Upper lobe of left lung (tissue), 6 donors: ENCODE data around the gene KIAA1217. TPM values are rescaled to one million over a fixed set of nuclear protein-coding genes. Genes with fewer than 3 reads are reported as not detected.
"Not testable (repeated sequence)": the region's sequence is repeated elsewhere in the genome, so short reads cannot be mapped to it uniquely, and the experiment has no call there.

Source experiments
- ATAC-seq, 2 donors: fragments of 200-7000 bp; cut with Tn5 transposase; one replicate each; pipeline ENCODE4 v1.9.1; 2022; ENCODE audit warnings: mild to moderate bottlenecking in 2 of 2, moderate library complexity in 2 of 2; ENCODE audit not compliant: low FRiP score in 2 of 2
- DNase-seq, 2 donors: peaks; one replicate each; pipeline ENCODE4 v3.0.0-alpha.2; 2019 to 2020
- H3K27ac ChIP-seq, 4 donors: fragments of 200-600 bp; sonication (generic); one replicate each; pipeline ENCODE4 v1.5.1; 2016 to 2019
- H3K27me3 ChIP-seq, 4 donors: fragments of 200-600 bp; sonication (generic); one replicate each; pipeline ENCODE4 v1.5.1; 2017 to 2019
- H3K36me3 ChIP-seq, 4 donors: fragments of 200-600 bp; sonication (generic); one replicate each; pipeline ENCODE4 v1.5.1; 2016 to 2019
- H3K4me1 ChIP-seq, 4 donors: fragments of 200-600 bp; sonication (generic); one replicate each; pipeline ENCODE4 v1.5.1; 2018 to 2019
- H3K4me3 ChIP-seq, 4 donors: fragments of 200-600 bp; sonication (generic); one replicate each; pipeline ENCODE4 v1.5.1; 2017 to 2019; ENCODE audit warnings: mild to moderate bottlenecking in 2 of 4, moderate library complexity in 1 of 4
- H3K9me3 ChIP-seq, 4 donors: fragments of 200-600 bp; sonication (generic); one replicate each; pipeline ENCODE4 v1.5.1; 2018 to 2019
- EP300 ChIP-seq, 4 donors: sonication (generic); formaldehyde crosslinking; IDR thresholded peaks; one replicate each; pipeline ENCODE4 v1.5.1; 2017; ENCODE audit warnings: antibody characterized with exemption in 4 of 4, control low read depth in 2 of 4
- POLR2A ChIP-seq, 4 donors: fragments of 450-650 bp; IDR thresholded peaks; one replicate each; pipeline ENCODE4 v1.5.1; 2016 to 2017; ENCODE audit warnings: antibody characterized with exemption in 4 of 4, mild to moderate bottlenecking in 2 of 4
- POLR2AphosphoS5 ChIP-seq, 2 donors: sonication (generic); formaldehyde crosslinking; IDR thresholded peaks; one replicate each; pipeline ENCODE4 v1.5.1; 2017; ENCODE audit warnings: antibody characterized with exemption in 2 of 2
- WGBS, 2 donors: methylation state at CpG; one replicate each; pipeline ENCODE4 v1.1.5; 2017 to 2018; 5-methylcytosine and 5-hydroxymethylcytosine counted together
- total RNA-seq, 6 donors: library from RNA; depleted of rRNA in 4 of 6; stranded (reverse); fragments of >200 nt in 4 of 6; gene quantifications; one replicate each; pipeline versions ENCODE4 v1.1.0 to v1.2.1, GENCODE V29; 2016 to 2021
- TF ChIP-seq, protein P1 (sequence below), 6 experiments: fragments of 450-650 bp in 4 of 6; fragments of 200-600 bp in 2 of 6; sonication (generic) in 2 of 6; IDR thresholded peaks; one replicate each; pipeline ENCODE4 v1.5.1; 2016 to 2019; ENCODE audit warnings: antibody characterized with exemption in 6 of 6
- donor health status: DM: no; HTN: no; CAD: no; lungs with moderate emphysema.
- donor health status: DM: no; HTN: yes; CAD: no; lungs with severe emphysema.

The KIAA1217 gene
- total RNA-seq, 6 donors from 2014 or later = 18.4 to 109 (median 41.0) TPM

DNA sequence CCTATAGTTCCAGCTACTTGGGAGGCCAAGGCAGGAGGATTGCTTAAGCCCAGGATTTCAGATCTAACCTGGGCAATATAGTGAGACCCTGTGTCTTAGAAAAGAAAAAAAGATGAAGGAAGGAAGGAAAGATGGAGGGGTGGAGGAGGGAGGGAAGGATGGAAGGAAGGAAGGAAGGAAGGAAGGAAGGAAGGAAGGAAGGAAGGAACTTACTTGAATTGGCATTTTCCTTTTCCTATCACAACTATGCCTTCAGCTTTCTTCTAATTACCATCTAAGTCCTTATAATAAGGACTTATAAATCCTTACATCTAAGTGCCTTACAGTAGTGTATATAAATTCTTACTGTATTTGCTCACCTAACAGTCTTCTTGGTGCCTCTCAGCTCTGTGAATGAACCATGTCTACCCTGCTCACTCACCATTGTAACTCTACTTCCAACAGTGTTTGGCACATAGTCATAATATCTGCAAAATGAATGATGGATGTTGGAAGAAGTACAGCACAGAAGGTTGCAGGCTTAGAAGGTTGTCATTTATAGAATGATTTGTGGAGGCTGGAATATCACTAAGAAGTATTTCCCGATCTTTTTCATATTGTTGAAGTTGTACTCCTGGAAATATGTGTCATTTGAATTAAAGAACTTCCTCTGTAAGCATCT is 125.5 kb downstream of the KIAA1217 start:
- Histone ChIP-seq H3K27ac (no peak overlapping the region), H3K27me3 (no peaks in the 10 kb centered on the region), H3K4me3 (no peak overlapping the region), H3K4me1 (peaks cover 0 to 15% (median 8%) of the 10 kb centered on the region in 4 donors), H3K9me3 (no peaks in the 10 kb centered on the region), H3K36me3 (no peaks in the 10 kb centered on the region)
- TF ChIP-seq POLR2AphosphoS5 (IDR thresholded peaks at IDR 0.05) (no peak), POLR2A (IDR thresholded peaks at IDR 0.05) (no peak)
- ATAC-seq (no peak), DNase-seq (no peak)
- WGBS, 2 donors = 77 to 86% methylated on average over 1 of the region's 1 CpG

DNA sequence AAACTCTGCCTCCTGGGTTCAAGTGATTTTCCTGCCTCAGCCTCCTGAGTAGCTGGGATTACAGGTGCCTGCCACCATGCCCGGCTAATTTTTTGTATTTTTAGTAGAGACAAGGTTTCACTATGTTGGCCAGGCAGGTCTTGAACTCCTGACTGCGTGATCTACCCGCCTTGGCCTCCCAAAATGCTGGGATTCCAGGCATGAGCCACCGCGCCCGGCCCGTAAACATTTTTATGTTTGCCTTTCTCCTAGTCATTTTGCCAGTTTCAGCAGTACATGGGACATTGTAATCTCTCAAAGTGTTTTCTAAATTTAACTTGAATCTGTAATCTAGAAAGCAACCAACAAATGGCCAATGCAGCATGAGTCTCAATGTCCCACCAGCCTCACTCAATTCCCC is 128.8 kb downstream of the KIAA1217 start:
- not testable (repeated sequence) for H3K27ac ChIP-seq, H3K9me3 ChIP-seq, ATAC-seq, DNase-seq, H3K4me1 ChIP-seq, H3K4me3 ChIP-seq, H3K27me3 ChIP-seq, H3K36me3 ChIP-seq
- 95 to 96% methylated on average over 7 of the region's 7 CpGs for WGBS, 2 donors

DNA sequence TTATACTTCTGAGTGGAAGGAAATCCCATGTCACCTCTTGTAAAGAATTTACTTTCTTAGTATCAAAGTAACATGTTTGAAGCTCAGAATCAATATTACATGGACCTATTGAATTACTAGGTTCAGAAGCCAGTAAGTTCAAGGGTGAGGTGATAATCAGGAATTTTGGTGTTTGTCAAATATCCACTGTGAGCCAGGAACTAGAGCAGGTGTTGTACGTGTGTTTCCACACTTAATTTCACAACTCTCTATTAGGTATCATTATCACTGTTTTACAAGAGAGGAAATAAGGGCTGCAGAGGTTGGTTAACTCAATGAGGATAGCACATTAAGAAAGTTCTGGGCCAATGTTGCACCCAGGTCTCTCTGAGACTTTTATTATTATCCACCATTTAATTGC is 130.4 kb downstream of the KIAA1217 start:
- Histone ChIP-seq H3K9me3 (no peaks in the 10 kb centered on the region), H3K4me3 (no peak overlapping the region), H3K4me1 (peaks cover 3 to 7% (median 4%) of the 10 kb centered on the region in 4 donors), H3K27ac (no peak overlapping the region), H3K36me3 (no peaks in the 10 kb centered on the region), H3K27me3 (no peaks in the 10 kb centered on the region)
- DNase-seq (no peak), ATAC-seq (no peak)
- 48 to 73% methylated on average over 1 of the region's 1 CpG for WGBS, 2 donors
- TF ChIP-seq, protein P1, sequence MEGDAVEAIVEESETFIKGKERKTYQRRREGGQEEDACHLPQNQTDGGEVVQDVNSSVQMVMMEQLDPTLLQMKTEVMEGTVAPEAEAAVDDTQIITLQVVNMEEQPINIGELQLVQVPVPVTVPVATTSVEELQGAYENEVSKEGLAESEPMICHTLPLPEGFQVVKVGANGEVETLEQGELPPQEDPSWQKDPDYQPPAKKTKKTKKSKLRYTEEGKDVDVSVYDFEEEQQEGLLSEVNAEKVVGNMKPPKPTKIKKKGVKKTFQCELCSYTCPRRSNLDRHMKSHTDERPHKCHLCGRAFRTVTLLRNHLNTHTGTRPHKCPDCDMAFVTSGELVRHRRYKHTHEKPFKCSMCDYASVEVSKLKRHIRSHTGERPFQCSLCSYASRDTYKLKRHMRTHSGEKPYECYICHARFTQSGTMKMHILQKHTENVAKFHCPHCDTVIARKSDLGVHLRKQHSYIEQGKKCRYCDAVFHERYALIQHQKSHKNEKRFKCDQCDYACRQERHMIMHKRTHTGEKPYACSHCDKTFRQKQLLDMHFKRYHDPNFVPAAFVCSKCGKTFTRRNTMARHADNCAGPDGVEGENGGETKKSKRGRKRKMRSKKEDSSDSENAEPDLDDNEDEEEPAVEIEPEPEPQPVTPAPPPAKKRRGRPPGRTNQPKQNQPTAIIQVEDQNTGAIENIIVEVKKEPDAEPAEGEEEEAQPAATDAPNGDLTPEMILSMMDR (IDR thresholded peaks at IDR 0.05) = no peak
- TF ChIP-seq EP300 (IDR thresholded peaks at IDR 0.05) (no peak), POLR2A (IDR thresholded peaks at IDR 0.05) (no peak), POLR2AphosphoS5 (IDR thresholded peaks at IDR 0.05) (no peak)

DNA sequence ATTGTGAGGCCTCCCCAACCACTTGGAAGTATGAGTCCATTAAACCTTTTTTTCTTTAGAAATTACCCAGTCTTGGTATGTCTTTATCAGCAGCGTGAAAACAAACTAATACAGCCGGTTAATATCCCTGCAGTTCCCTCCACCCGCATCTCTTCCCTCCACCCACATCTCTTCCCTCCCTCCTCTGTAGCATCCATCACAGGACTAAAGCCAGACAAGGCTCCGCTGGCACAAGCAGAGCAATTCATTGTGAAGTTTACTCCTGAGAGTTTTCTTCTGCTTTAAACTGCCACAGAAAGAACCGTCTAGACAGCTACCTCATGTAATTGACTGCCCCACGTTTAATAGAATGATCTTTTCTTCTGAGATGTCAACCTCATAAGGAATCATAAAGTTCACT is 131.5 kb downstream of the KIAA1217 start:
- TF ChIP-seq POLR2A (IDR thresholded peaks at IDR 0.05) (no peak), EP300 (IDR thresholded peaks at IDR 0.05) (no peak), POLR2AphosphoS5 (IDR thresholded peaks at IDR 0.05) (no peak)
- TF ChIP-seq, protein P1 (IDR thresholded peaks at IDR 0.05) = no peak
- H3K4me1 ChIP-seq = peaks cover 5 to 13% (median 7%) of the 10 kb centered on the region in 4 donors
- DNase-seq = no peak
- 63 to 66% methylated on average over 6 of the region's 6 CpGs for WGBS, 2 donors
- no peaks in the 10 kb centered on the region for H3K36me3 ChIP-seq
- H3K4me3 ChIP-seq = no peak overlapping the region
- peak overlapping the region in 1 of 4 donors; percentile 48 for H3K27ac ChIP-seq
- ATAC-seq = no peak
- no peaks in the 10 kb centered on the region for H3K9me3 ChIP-seq
- no peaks in the 10 kb centered on the region for H3K27me3 ChIP-seq

DNA sequence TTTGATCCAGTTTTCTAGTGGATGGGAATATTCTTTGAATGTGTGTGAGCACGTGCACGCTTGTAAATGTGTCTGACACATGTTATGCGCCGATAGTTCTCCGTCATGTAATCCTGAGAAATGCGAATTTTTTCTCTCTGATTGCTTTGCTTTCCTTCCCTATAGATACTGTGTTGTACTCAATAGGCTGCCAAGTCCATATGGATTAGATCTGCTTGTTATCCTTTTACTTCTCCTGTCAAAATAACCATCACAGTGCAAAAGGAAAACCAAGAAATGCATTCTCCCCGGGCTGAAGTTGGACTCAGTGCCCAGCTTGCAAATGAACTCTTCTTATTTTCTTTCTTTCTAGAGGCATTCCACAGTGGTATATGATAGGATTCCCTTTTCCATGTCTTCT is 131.9 kb downstream of the KIAA1217 start:
- H3K27ac ChIP-seq = peak overlapping the region in 1 of 4 donors; percentile 48
- H3K4me1 ChIP-seq = peaks cover 5 to 13% (median 7%) of the 10 kb centered on the region in 4 donors
- TF ChIP-seq EP300 (IDR thresholded peaks at IDR 0.05) (no peak), POLR2AphosphoS5 (IDR thresholded peaks at IDR 0.05) (no peak), POLR2A (IDR thresholded peaks at IDR 0.05) (no peak)
- TF ChIP-seq, protein P1 (IDR thresholded peaks at IDR 0.05) = no peak
- H3K36me3 ChIP-seq = no peaks in the 10 kb centered on the region
- no peak overlapping the region for H3K4me3 ChIP-seq
- H3K9me3 ChIP-seq = no peaks in the 10 kb centered on the region
- ATAC-seq = no peak
- no peak for DNase-seq
- H3K27me3 ChIP-seq = no peaks in the 10 kb centered on the region
- WGBS, 2 donors = 82 to 84% methylated on average over 7 of the region's 7 CpGs

DNA sequence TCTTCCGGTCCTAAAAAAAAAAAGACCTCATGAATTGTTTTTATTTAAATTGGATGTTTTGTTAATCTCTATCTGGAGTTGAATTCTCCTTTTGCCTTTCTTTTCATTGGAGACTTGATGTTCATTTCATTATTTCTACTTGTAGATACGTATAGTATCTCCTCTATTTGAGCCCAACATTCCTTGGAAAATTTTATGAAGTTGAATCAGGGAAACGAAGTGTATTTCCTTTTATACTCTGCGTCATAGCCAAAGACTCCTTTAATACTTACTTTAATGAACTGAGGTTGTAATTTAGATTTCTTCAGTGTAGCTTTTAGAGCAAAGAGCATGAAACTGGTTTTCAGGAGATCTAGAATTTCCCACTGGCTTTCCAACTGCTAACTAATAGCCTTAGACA is 132.4 kb downstream of the KIAA1217 start:
- H3K36me3 ChIP-seq = no peaks in the 10 kb centered on the region
- H3K27ac ChIP-seq = no peak overlapping the region
- TF ChIP-seq POLR2A (IDR thresholded peaks at IDR 0.05) = no peak
- TF ChIP-seq, protein P1 (IDR thresholded peaks at IDR 0.05) = no peak
- TF ChIP-seq EP300 (IDR thresholded peaks at IDR 0.05) = no peak
- TF ChIP-seq POLR2AphosphoS5 (IDR thresholded peaks at IDR 0.05) = no peak
- DNase-seq = no peak
- no peaks in the 10 kb centered on the region for H3K27me3 ChIP-seq
- H3K9me3 ChIP-seq = no peaks in the 10 kb centered on the region
- ATAC-seq = no peak
- 65 to 71% methylated on average over 4 of the region's 4 CpGs for WGBS, 2 donors
- H3K4me1 ChIP-seq = peaks cover 5 to 13% (median 7%) of the 10 kb centered on the region in 4 donors
- no peak overlapping the region for H3K4me3 ChIP-seq
